HepG2 (cell line): ENCODE results near the gene OGA. TPM values are rescaled to one million over a fixed set of nuclear protein-coding genes. Genes with fewer than 3 reads are reported as not detected.

Source experiments
- ATF7 ChIP-seq, 2 experiments: fragments of 450-650 bp in 1 of 2; sonication (generic) in 1 of 2; formaldehyde crosslinking in 1 of 2; IDR thresholded peaks; 2 replicates each; pipeline versions ENCODE4 v1.4.0 to v1.6.1; 2016 to 2020; ENCODE audit warnings: antibody characterized with exemption in 1 of 2, mild to moderate bottlenecking in 1 of 2, missing genetic modification reagents in 1 of 2
- EED ChIP-seq: sonication (generic); formaldehyde crosslinking; IDR thresholded peaks from 2 replicates; pipeline ENCODE4 v1.5.0; 2020; ENCODE audit warnings: mild to moderate bottlenecking, missing genetic modification reagents
- ERF ChIP-seq: IDR thresholded peaks from 2 replicates; pipeline ENCODE4 v1.6.1; 2018; ENCODE audit warnings: missing biosample characterization, missing genetic modification reagents
- GATA4 ChIP-seq: sonication (generic); IDR thresholded peaks from 2 replicates; pipeline ENCODE4 v1.6.1; 2016; ENCODE audit warnings: antibody characterized with exemption, low read depth, borderline replicate concordance
- KLF6 ChIP-seq: IDR thresholded peaks from 2 replicates; pipeline ENCODE4 v1.8.0; 2016; ENCODE audit warnings: missing biosample characterization, missing genetic modification reagents
- MED8 ChIP-seq: sonication (generic); formaldehyde crosslinking; IDR thresholded peaks from 2 replicates; pipeline ENCODE4 v1.8.1; 2023; ENCODE audit warnings: mild to moderate bottlenecking, missing genetic modification reagents; ENCODE audit not compliant: insufficient replicate concordance
- NR1H2 ChIP-seq: sonication (generic); formaldehyde crosslinking; IDR thresholded peaks from 2 replicates; pipeline ENCODE4 v1.8.1; 2022; ENCODE audit warnings: low read depth, missing genetic modification reagents, borderline replicate concordance
- RBFOX2 ChIP-seq: fragments of 200-400 bp; formaldehyde crosslinking; IDR thresholded peaks from 2 replicates; pipeline ENCODE4 v1.6.1; 2017; ENCODE audit warnings: low read depth, mild to moderate bottlenecking, low read length
- RNF2 ChIP-seq: fragments of 450-650 bp; conservative IDR thresholded peaks from 2 replicates; pipeline ENCODE4 v1.6.1; 2016; ENCODE audit warnings: low read depth
- RXRA ChIP-seq: sonication (generic); formaldehyde crosslinking; IDR thresholded peaks from 2 replicates; pipeline ENCODE4 v1.5.1; 2020; ENCODE audit warnings: missing genetic modification reagents
- SMC3 ChIP-seq: IDR thresholded peaks from 2 replicates; pipeline ENCODE4 v1.6.1; 2011; ENCODE audit warnings: low read length, improper control_type of control experiment
- ZKSCAN5 ChIP-seq: sonication (generic); formaldehyde crosslinking; IDR thresholded peaks from 2 replicates; pipeline ENCODE4 v1.5.1; 2020; ENCODE audit warnings: mild to moderate bottlenecking, missing genetic modification reagents
- ZNF660 ChIP-seq: sonication (generic); formaldehyde crosslinking; IDR thresholded peaks from 2 replicates; pipeline ENCODE4 v1.5.1; 2020; ENCODE audit warnings: mild to moderate bottlenecking, low read depth, missing genetic modification reagents, borderline replicate concordance
- ZSCAN9 ChIP-seq: IDR thresholded peaks from 2 replicates; pipeline ENCODE4 v1.6.1; 2016; ENCODE audit warnings: borderline replicate concordance
- polyA plus RNA-seq, 8 experiments: library from polyadenylated mRNA; depleted of rRNA in 3 of 8; stranded (reverse) in 7 of 8; unstranded in 1 of 8; fragments of >200 nt; fragmentation: Illumina TruSeq in 4 of 8; extraction: Trizol in 4 of 8; gene quantifications; 2 replicates each; pipeline versions ENCODE4 v1.2.1 to v1.2.3, GENCODE V29; 2011 to 2016; ENCODE audit warnings: low read depth in 4 of 8, missing spikeins in 1 of 8, mixed read lengths in 1 of 8; ENCODE audit not compliant: insufficient read depth in 1 of 8
- total RNA-seq, 5 experiments: library from RNA; depleted of rRNA; stranded (reverse); fragments of >200 nt; fragmentation: Illumina TruSeq; extraction: Trizol; gene quantifications; 2 replicates each; pipeline ENCODE4 v1.2.3, GENCODE V29; 2016; ENCODE audit warnings: low read depth in 1 of 5
- TF ChIP-seq, protein P1 (sequence below): sonication (generic); formaldehyde crosslinking; IDR thresholded peaks from 2 replicates; pipeline ENCODE4 v1.5.1; 2020; ENCODE audit warnings: mild to moderate bottlenecking, missing genetic modification reagents, borderline replicate concordance
- TF ChIP-seq, protein P2 (sequence below): sonication (generic); formaldehyde crosslinking; IDR thresholded peaks from 2 replicates; pipeline ENCODE4 v1.8.1; 2023; ENCODE audit warnings: mild to moderate bottlenecking, inconsistent platforms, moderate library complexity, missing genetic modification reagents, borderline replicate concordance
- TF ChIP-seq, protein P3 (sequence below): sonication (generic); formaldehyde crosslinking; IDR thresholded peaks from 2 replicates; pipeline ENCODE4 v1.4.0; 2020; ENCODE audit warnings: missing genetic modification reagents
- TF ChIP-seq, protein P4 (sequence below): fragments of 450-650 bp; IDR thresholded peaks from 2 replicates; pipeline ENCODE4 v1.6.1; 2016
- TF ChIP-seq, protein P5 (sequence below): sonication (generic); formaldehyde crosslinking; IDR thresholded peaks from 2 replicates; pipeline ENCODE4 v1.8.0; 2022; ENCODE audit warnings: missing genetic modification reagents, low read depth, mild to moderate bottlenecking, borderline replicate concordance
- TF ChIP-seq, protein P6 (sequence below): sonication (generic); formaldehyde crosslinking; IDR thresholded peaks from 2 replicates; pipeline ENCODE4 v1.4.0; 2020; ENCODE audit warnings: missing genetic modification reagents

Gene OGA
- total and polyA plus RNA-seq, 2 of the 13 experiments (the other 11 are each of a cell fraction or from before 2014, with no cell fraction given): 33.2 to 39.8 TPM

DNA sequence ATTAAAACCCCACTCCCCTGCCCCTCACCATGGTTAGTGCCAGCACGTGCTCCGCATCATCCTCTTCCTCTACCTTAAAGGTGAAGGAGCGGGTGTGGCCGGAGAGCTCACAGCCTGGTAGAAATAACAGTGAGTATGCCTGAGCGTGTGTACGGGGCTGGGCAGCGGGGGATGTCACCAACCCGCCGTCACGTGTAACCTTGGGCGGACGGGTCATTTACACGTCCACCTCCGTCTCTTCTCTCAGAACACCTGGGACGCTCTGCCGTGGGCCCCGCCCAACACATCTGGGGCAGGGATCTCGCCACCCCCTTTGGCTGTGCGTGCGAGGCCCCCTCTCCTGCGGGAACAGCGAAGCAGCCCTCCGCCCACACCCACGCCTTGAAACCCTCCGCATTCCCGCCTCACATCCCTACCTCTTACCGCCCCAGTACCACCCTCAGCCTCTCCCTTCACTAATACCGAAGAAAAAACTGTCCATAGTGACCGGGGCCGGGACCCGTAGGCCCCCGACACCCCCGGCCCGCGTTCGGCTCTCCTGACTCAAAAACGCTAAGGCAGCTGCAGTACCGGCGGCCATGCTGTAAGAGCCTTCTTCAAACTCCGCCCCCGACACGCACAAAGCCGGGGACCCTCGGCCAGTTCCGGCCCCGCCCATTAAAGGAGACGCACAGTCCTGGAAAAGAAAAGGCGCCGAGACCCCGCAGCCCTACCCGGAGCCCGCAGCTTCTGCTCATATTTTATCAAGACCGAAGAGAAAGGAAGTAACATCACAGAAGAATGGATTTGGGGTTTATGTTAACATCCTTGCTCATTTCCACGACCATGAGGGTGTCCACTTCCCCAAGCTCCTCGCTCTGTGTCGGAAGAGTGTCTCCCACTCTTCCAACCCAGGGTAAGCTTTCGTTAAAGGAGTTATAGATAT, 35.2 kb downstream of the OGA start, which contains the start of gene NPM3 (continued):
- TF ChIP-seq EED (CRISPR knock-in tag): 0 out of 2 replicates have a peak, but pooled peaks have one; percentile 16
- TF ChIP-seq, protein P1, sequence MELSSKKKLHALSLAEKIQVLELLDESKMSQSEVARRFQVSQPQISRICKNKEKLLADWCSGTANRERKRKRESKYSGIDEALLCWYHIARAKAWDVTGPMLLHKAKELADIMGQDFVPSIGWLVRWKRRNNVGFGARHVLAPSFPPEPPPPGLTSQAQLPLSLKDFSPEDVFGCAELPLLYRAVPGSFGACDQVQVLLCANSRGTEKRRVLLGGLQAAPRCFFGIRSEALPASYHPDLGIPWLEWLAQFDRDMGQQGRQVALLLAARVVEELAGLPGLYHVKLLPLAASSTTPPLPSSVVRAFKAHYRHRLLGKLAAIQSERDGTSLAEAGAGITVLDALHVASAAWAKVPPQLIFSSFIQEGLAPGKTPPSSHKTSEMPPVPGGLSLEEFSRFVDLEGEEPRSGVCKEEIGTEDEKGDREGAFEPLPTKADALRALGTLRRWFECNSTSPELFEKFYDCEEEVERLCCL: no peak
- no peak for TF ChIP-seq ZNF660
- no peak for TF ChIP-seq SMC3
- TF ChIP-seq, protein P2, sequence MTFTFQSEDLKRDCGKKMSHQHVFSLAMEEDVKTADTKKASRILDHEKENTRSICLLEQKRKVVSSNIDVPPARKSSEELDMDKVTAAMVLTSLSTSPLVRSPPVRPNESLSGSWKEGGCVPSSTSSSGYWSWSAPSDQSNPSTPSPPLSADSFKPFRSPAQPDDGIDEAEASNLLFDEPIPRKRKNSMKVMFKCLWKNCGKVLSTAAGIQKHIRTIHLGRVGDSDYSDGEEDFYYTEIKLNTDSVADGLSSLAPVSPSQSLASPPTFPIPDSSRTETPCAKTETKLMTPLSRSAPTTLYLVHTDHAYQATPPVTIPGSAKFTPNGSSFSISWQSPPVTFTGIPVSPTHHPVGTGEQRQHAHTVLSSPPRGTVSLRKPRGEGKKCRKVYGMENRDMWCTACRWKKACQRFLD (CRISPR knock-in tag): 0 out of 2 replicates have a peak, but pooled peaks have one; percentile 36
- peak; percentile 44; the same call in 1 of the 2 replicates for TF ChIP-seq KLF6
- TF ChIP-seq, protein P3, sequence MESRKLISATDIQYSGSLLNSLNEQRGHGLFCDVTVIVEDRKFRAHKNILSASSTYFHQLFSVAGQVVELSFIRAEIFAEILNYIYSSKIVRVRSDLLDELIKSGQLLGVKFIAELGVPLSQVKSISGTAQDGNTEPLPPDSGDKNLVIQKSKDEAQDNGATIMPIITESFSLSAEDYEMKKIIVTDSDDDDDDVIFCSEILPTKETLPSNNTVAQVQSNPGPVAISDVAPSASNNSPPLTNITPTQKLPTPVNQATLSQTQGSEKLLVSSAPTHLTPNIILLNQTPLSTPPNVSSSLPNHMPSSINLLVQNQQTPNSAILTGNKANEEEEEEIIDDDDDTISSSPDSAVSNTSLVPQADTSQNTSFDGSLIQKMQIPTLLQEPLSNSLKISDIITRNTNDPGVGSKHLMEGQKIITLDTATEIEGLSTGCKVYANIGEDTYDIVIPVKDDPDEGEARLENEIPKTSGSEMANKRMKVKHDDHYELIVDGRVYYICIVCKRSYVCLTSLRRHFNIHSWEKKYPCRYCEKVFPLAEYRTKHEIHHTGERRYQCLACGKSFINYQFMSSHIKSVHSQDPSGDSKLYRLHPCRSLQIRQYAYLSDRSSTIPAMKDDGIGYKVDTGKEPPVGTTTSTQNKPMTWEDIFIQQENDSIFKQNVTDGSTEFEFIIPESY (CRISPR knock-in tag): no peak
- TF ChIP-seq ZSCAN9 (CRISPR knock-in tag): no peak
- no peak for TF ChIP-seq RNF2
- no peak for TF ChIP-seq ZKSCAN5
- TF ChIP-seq, protein P4, sequence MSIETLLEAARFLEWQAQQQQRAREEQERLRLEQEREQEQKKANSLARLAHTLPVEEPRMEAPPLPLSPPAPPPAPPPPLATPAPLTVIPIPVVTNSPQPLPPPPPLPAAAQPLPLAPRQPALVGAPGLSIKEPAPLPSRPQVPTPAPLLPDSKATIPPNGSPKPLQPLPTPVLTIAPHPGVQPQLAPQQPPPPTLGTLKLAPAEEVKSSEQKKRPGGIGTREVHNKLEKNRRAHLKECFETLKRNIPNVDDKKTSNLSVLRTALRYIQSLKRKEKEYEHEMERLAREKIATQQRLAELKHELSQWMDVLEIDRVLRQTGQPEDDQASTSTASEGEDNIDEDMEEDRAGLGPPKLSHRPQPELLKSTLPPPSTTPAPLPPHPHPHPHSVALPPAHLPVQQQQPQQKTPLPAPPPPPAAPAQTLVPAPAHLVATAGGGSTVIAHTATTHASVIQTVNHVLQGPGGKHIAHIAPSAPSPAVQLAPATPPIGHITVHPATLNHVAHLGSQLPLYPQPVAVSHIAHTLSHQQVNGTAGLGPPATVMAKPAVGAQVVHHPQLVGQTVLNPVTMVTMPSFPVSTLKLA: no peak
- no peak for TF ChIP-seq MED8 (CRISPR knock-in tag)
- TF ChIP-seq, protein P5, sequence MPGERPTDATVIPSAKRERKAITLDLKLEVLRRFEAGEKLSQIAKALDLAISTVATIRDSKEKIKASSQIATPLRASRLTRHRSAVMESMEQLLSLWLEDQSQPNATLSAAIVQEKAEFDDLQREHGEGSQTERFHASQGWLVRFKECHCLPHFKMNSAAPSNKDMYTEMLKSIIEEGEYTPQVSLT (CRISPR knock-in tag): no peak
- no peak for TF ChIP-seq GATA4
- peak; percentile 25 for TF ChIP-seq ERF
- peak; percentile 64 for TF ChIP-seq RBFOX2
- peak; percentile 25; the same call in 1 of the 2 replicates for TF ChIP-seq RXRA (CRISPR knock-in tag)
- TF ChIP-seq NR1H2 (CRISPR knock-in tag): no peak
- no peak for TF ChIP-seq ATF7 (IDR thresholded peaks at IDR 0.05)
- TF ChIP-seq ATF7 (CRISPR knock-in tag; IDR thresholded peaks at IDR 0.05): no peak
- TF ChIP-seq, protein P6, sequence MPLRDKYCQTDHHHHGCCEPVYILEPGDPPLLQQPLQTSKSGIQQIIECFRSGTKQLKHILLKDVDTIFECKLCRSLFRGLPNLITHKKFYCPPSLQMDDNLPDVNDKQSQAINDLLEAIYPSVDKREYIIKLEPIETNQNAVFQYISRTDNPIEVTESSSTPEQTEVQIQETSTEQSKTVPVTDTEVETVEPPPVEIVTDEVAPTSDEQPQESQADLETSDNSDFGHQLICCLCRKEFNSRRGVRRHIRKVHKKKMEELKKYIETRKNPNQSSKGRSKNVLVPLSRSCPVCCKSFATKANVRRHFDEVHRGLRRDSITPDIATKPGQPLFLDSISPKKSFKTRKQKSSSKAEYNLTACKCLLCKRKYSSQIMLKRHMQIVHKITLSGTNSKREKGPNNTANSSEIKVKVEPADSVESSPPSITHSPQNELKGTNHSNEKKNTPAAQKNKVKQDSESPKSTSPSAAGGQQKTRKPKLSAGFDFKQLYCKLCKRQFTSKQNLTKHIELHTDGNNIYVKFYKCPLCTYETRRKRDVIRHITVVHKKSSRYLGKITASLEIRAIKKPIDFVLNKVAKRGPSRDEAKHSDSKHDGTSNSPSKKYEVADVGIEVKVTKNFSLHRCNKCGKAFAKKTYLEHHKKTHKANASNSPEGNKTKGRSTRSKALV (CRISPR knock-in tag): no peak
